Left ventricle myocardium inferior (tissue), 1 donor: ENCODE data around the gene FNDC3A. TPM values are rescaled to one million over a fixed set of nuclear protein-coding genes. Genes with fewer than 3 reads are reported as not detected.

Experiments used
- DNase-seq: peaks from one replicate; pipeline ENCODE4 v3.0.0-alpha.2; 2020
- H3K27ac ChIP-seq: fragments of 200-600 bp; replicated peaks from 2 replicates; pipeline ENCODE4 v1.8.0; 2021
- H3K27me3 ChIP-seq: fragments of 200-600 bp; 2 replicates; pipeline ENCODE4 v1.8.0; 2021; ENCODE audit warnings: low read depth
- H3K36me3 ChIP-seq: fragments of 200-600 bp; 2 replicates; pipeline ENCODE4 v1.8.0; 2021
- H3K4me1 ChIP-seq: fragments of 200-600 bp; 2 replicates; pipeline ENCODE4 v1.8.0; 2021
- H3K4me3 ChIP-seq: fragments of 200-600 bp; 2 replicates; pipeline ENCODE4 v1.8.0; 2021; ENCODE audit warnings: mild to moderate bottlenecking, moderate library complexity
- H3K9me3 ChIP-seq: fragments of 200-600 bp; replicated peaks from 2 replicates; pipeline ENCODE4 v1.8.0; 2021
- CTCF ChIP-seq: fragments of 200-600 bp; IDR thresholded peaks from 2 replicates; pipeline ENCODE4 v1.8.0; 2021; ENCODE audit warnings: antibody characterized with exemption, mild to moderate bottlenecking, borderline replicate concordance
- intact Hi-C: fragments of 100-400 bp; cut with micrococcal nuclease; formaldehyde crosslinking; loops from one replicate; pipeline ENCODE4 v1.11.0; 2022
- total RNA-seq: library from RNA; stranded (reverse); fragmentation: NEBNext Ultra II Directional; extraction: Animal tissue kit (Norgen Biotek cat#: 25700); gene quantifications from one replicate; pipeline ENCODE4 v1.2.1, GENCODE V29; 2021
- donor health status: DM: no; HTN: yes; CAD: no; lungs with severe emphysema.

Gene FNDC3A
- total RNA-seq, 1 donor from 2014 or later = 18.9 TPM

GRCh38 chr13:49213997-49214916, 238.5 kb downstream of the FNDC3A start:
- intact Hi-C loops = no loop called here
- peaks cover 20% of the 10 kb centered on the region for H3K27me3 ChIP-seq
- no peak for DNase-seq
- no peak for TF ChIP-seq CTCF
- no peaks in the 10 kb centered on the region for H3K4me1 ChIP-seq
- no peak overlapping the region for H3K27ac ChIP-seq
- H3K36me3 ChIP-seq = no peaks in the 10 kb centered on the region
- H3K9me3 ChIP-seq = no peaks in the 10 kb centered on the region
- no peak overlapping the region for H3K4me3 ChIP-seq

GRCh38 chr13:49214917-49215376, 239.2 kb downstream of the FNDC3A start:
- Histone ChIP-seq H3K4me3 (no peak overlapping the region), H3K9me3 (no peaks in the 10 kb centered on the region), H3K4me1 (peaks cover 6% of the 10 kb centered on the region), H3K27ac (no peak overlapping the region), H3K27me3 (peaks cover 27% of the 10 kb centered on the region), H3K36me3 (no peaks in the 10 kb centered on the region)
- intact Hi-C loops = no loop called here
- no peak for TF ChIP-seq CTCF
- no peak for DNase-seq

GRCh38 chr13:49216334-49216733, 240.6 kb downstream of the FNDC3A start:
- Histone ChIP-seq H3K9me3 (no peaks in the 10 kb centered on the region), H3K4me3 (no peak overlapping the region), H3K27ac (no peak overlapping the region), H3K36me3 (no peaks in the 10 kb centered on the region), H3K27me3 (peaks cover 41% of the 10 kb centered on the region), H3K4me1 (peaks cover 20% of the 10 kb centered on the region)
- intact Hi-C loops = no loop called here
- DNase-seq = no peak
- no peak for TF ChIP-seq CTCF

GRCh38 chr13:49217962-49218492, 242.3 kb downstream of the FNDC3A start:
- no peak overlapping the region for H3K27ac ChIP-seq
- no peaks in the 10 kb centered on the region for H3K36me3 ChIP-seq
- H3K9me3 ChIP-seq = no peaks in the 10 kb centered on the region
- H3K4me1 ChIP-seq = peaks cover 21% of the 10 kb centered on the region
- no peak overlapping the region for H3K4me3 ChIP-seq
- intact Hi-C loops = no loop called here
- H3K27me3 ChIP-seq = peaks cover 58% of the 10 kb centered on the region
- no peak for TF ChIP-seq CTCF
- no peak for DNase-seq

- no peak for DNase-seq
- no peaks in the 10 kb centered on the region for H3K36me3 ChIP-seq
- no peak for TF ChIP-seq CTCF
- peaks cover 63% of the 10 kb centered on the region for H3K27me3 ChIP-seq
- intact Hi-C loops = no loop called here
- H3K9me3 ChIP-seq = no peaks in the 10 kb centered on the region
- no peak overlapping the region for H3K4me3 ChIP-seq
- H3K4me1 ChIP-seq = peaks cover 21% of the 10 kb centered on the region
- no peak overlapping the region for H3K27ac ChIP-seq
Observed at GRCh38 chr13:49218493-49219051, 242.9 kb downstream of the FNDC3A start.
